GM12801 (cell line): ENCODE measurements around the gene MEOX1.

Experiments
- CTCF ChIP-seq: IDR thresholded peaks from one replicate; pipeline ENCODE4 v1.5.1; 2011; ENCODE audit warnings: control low read depth; ENCODE audit not compliant: insufficient read length; ENCODE audit errors: extremely low read depth

MEOX1 gene

DNA sequence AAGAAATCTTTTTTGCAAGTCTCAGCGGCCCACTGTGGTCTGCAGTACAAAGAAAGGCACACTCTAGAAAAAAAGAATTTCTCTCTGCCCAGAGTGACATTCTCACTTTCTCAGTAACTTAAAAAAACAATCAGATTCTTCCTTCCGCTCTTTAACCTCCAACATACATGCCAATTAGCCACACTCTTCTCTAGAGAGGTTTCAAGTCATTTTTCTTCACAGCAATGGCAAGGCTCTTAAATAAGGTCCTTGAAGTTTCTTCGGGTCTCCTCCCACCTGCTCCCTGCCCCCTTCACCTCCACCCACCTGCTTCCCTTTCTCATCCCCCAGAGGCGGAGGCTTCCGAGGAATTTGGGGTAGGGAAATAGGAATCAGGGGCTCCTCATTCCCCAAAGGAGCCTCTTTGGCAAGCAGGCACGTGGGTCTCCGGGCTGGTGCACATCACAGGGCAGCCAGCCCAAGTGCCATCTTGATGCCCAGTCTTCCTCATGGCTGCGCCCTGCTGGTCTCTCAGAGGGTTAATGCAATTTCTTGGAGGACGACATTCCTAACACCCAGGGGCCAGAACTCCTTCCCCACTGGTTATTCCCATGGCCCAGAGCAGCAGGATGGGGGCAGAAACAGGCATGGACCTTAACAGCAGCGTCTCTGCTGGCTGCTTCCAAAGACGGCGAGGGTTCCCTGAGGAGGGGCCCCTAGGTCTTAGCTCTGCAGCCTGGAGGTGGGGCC is 855 bp upstream of the MEOX1 start:
- TF ChIP-seq CTCF = no peak

- no peak for TF ChIP-seq CTCF
Measured at GRCh38 chr17:43660816-43661493, 767 bp downstream of the MEOX1 start.

DNA sequence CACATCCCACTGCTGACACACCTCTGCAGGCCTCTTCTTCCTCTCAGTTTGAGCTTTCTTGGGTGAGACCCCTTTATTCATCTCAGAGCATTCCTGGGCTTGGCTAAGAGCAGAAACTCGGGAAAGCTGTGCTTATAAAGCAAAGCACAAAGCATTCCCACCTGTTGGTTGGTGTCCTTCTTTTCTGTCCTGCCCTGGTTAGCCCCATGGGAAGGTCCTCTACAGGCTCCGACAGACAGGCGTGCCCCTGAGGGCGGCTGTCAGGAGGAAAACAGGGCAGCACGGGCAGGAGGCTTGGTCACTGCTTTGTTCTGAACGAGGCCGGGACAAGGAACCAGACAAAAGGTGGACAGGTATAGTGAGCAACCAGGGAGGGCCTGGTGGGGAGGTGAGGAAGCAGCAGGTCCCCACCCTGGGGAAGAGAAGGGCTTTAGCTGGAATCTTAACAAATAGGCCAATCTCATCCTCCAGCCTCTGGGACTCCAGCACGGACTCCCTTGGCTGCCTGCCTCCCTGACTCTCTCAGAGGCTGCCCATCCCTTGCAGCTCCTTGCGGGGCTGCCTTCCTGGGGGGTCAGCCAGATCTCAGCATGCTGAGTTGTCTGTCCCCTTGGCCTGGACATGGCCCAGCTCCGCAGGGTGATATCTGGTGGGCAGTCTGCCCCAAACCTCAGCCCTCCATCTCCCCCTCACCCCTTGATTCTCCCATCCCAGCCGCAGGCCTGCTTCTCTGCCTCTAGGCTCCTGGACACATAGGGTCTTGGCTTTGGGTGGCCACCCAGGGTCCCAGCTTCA is 1.7 kb downstream of the MEOX1 start:
- no peak for TF ChIP-seq CTCF

GRCh38 chr17:43658900-43659299 is 2.8 kb downstream of the MEOX1 start:
- no peak for TF ChIP-seq CTCF

- TF ChIP-seq CTCF = no peak
Measured at GRCh38 chr17:43655693-43656255, 5.9 kb downstream of the MEOX1 start.

DNA sequence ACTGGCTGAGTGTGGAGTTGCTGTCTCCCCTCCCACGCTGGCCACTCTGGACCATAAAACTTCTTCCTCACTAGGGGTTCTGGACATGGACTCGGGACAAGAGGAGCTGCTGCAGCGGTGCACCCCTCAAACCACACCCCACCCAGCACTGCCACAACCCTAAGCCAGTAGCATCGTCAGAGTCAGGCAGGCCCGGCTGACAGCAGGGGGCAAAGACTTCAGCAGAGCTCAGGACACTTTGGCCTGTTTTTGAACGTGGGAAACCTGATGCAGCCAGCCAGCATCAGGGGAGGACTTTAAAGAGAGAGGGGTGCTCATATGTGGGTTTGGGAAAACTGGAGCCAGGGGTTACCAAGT is 9.6 kb downstream of the MEOX1 start:
- no peak for TF ChIP-seq CTCF

DNA sequence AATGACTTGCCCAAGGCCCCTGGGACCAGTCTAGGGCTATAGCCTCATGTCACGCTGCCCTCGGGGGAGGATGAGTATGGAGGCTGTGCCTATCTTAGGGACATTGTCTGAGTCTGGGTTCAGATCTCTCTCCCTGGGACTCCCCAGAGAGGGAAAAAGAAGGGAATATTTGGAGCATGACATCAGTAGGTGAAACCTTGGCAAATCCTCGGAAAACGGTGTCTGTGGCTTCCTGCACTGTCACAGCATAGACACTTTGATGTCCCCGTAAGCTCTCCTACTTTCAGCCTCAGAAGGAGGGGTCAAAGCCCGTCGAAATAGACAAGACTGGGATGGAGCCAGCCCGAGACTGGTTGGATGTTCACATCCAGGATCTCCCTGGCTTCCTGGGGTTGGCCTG is 11.3 kb downstream of the MEOX1 start:
- TF ChIP-seq CTCF = no peak
